ENCODE measurements around the gene AMH.

- TF ChIP-seq CTCF (IDR thresholded peaks at IDR 0.05) (peak; percentile 37 to 52 (median 48)), POLR2A (IDR thresholded peaks at IDR 0.05) (no peak)
Measured at GRCh38 chr19:2274931-2275535, 25.9 kb downstream of the AMH start.
